Peyer's patch (tissue), 4 donors: ENCODE results near the gene PHF24. TPM values are rescaled to one million over a fixed set of nuclear protein-coding genes. Genes with fewer than 3 reads are reported as not detected.

Experiments
- DNase-seq, 3 donors: peaks; one replicate each; pipeline ENCODE4 v3.0.0-alpha.2; 2017 to 2019
- H3K27ac ChIP-seq, 4 donors: fragments of 200-600 bp; sonication (generic); one replicate each; pipeline ENCODE4 v1.5.1; 2016 to 2019
- H3K27me3 ChIP-seq, 2 donors: fragments of 200-600 bp; sonication (generic); one replicate each; pipeline ENCODE4 v1.5.1; 2019
- H3K36me3 ChIP-seq, 3 donors: fragments of 200-600 bp; sonication (generic); one replicate each; pipeline ENCODE4 v1.5.1; 2016 to 2019
- H3K4me1 ChIP-seq, 4 donors: fragments of 200-600 bp; sonication (generic); one replicate each; pipeline ENCODE4 v1.5.1; 2016 to 2019
- H3K4me3 ChIP-seq, 4 donors: fragments of 200-600 bp; sonication (generic); 1 replicate in 3 of 4; 2 replicates in 1 of 4; pipeline ENCODE4 v1.5.1; 2016 to 2019; ENCODE audit warnings: mild to moderate bottlenecking in 1 of 4
- H3K9me3 ChIP-seq, 4 donors: fragments of 200-600 bp; sonication (generic); one replicate each; pipeline ENCODE4 v1.5.1; 2016 to 2019; ENCODE audit warnings: mild to moderate bottlenecking in 1 of 4
- POLR2A ChIP-seq, 2 donors: fragments of 450-650 bp; IDR thresholded peaks; one replicate each; pipeline ENCODE4 v1.5.1; 2017; ENCODE audit warnings: antibody characterized with exemption in 2 of 2, mild to moderate bottlenecking in 2 of 2, moderate library complexity in 2 of 2
- total RNA-seq, 4 donors: library from RNA; depleted of rRNA; stranded (reverse); fragments of >200 nt; gene quantifications; one replicate each; pipeline ENCODE4 v1.1.0, GENCODE V29; 2016
- TF ChIP-seq, protein P1 (sequence below), 6 experiments: fragments of 450-650 bp in 4 of 6; fragments of 200-600 bp in 2 of 6; sonication (generic) in 1 of 6; IDR thresholded peaks; one replicate each; pipeline ENCODE4 v1.5.1; 2017 to 2019; ENCODE audit warnings: antibody characterized with exemption in 6 of 6, mild to moderate bottlenecking in 3 of 6, moderate library complexity in 1 of 6

PHF24 gene
- total RNA-seq, 4 donors from 2014 or later: 0.76 TPM; not detected in 3

DNA sequence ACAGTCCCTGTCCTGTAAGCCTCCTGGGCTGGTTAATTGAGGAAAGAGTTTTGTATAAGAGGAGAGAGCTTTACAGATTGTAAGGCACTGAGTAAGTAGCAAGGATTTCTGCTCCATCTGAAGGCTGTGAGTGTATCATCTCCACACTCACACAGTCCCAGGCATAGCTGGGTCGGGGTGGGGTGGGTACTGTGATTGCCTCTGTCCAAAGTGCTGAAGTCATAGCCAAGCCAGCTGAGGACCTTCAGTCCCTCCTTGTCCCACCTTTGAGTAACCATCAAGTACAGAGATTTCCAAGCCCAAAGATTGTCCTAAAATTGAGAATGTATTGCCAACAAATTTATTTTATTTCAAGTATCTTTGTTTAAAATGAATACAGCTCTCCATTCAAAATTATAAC is 26.0 kb downstream of the PHF24 start:
- Histone ChIP-seq H3K9me3 (no peaks in the 10 kb centered on the region), H3K4me1 (peaks cover 0 to 20% (median 6%) of the 10 kb centered on the region in 4 donors), H3K36me3 (no peaks in the 10 kb centered on the region), H3K4me3 (no peak overlapping the region), H3K27ac (peak overlapping the region in 1 of 4 donors; percentile 65), H3K27me3 (no peaks in the 10 kb centered on the region)
- DNase-seq: no peak
- TF ChIP-seq, protein P1, sequence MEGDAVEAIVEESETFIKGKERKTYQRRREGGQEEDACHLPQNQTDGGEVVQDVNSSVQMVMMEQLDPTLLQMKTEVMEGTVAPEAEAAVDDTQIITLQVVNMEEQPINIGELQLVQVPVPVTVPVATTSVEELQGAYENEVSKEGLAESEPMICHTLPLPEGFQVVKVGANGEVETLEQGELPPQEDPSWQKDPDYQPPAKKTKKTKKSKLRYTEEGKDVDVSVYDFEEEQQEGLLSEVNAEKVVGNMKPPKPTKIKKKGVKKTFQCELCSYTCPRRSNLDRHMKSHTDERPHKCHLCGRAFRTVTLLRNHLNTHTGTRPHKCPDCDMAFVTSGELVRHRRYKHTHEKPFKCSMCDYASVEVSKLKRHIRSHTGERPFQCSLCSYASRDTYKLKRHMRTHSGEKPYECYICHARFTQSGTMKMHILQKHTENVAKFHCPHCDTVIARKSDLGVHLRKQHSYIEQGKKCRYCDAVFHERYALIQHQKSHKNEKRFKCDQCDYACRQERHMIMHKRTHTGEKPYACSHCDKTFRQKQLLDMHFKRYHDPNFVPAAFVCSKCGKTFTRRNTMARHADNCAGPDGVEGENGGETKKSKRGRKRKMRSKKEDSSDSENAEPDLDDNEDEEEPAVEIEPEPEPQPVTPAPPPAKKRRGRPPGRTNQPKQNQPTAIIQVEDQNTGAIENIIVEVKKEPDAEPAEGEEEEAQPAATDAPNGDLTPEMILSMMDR (IDR thresholded peaks at IDR 0.05): no peak
- TF ChIP-seq POLR2A (IDR thresholded peaks at IDR 0.05): no peak

DNA sequence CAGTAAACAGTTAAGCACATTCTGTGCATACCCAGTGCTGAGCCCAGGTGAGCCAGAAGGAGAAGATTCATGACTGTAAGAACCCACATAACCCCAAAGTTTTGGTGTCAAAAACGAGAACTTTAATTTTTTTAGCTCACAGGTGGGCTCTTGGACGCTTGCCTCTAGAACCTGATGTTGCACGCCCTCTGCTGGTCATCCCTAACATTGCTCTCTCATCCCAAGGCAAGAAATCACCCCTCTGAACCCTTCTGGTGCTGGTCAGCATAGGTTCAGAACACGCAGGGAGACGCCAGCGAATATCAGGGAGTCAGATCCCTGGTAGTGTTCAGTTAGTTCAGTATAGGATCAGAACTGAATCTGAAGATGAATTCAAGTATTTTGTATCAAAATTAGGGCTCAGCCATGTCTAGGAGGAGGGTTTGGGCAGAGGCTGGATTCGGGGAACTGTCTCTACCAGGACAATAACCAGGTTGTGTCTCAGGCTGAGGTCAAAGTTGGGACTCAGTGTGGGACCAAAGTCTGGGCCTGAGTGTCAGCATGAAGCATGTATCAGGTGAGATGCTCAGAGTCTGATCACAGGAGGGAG is 27.3 kb downstream of the PHF24 start:
- H3K9me3 ChIP-seq: no peaks in the 10 kb centered on the region
- no peak overlapping the region for H3K4me3 ChIP-seq
- peaks cover 0 to 23% (median 9%) of the 10 kb centered on the region in 4 donors for H3K4me1 ChIP-seq
- DNase-seq: peak in 2 of 3 donors; percentile 78 to 85
- no peak for TF ChIP-seq POLR2A (IDR thresholded peaks at IDR 0.05)
- TF ChIP-seq, protein P1 (IDR thresholded peaks at IDR 0.05): peak; percentile 63 to 81 (median 68)
- H3K27me3 ChIP-seq: no peaks in the 10 kb centered on the region
- H3K27ac ChIP-seq: no peak overlapping the region
- no peaks in the 10 kb centered on the region for H3K36me3 ChIP-seq

DNA sequence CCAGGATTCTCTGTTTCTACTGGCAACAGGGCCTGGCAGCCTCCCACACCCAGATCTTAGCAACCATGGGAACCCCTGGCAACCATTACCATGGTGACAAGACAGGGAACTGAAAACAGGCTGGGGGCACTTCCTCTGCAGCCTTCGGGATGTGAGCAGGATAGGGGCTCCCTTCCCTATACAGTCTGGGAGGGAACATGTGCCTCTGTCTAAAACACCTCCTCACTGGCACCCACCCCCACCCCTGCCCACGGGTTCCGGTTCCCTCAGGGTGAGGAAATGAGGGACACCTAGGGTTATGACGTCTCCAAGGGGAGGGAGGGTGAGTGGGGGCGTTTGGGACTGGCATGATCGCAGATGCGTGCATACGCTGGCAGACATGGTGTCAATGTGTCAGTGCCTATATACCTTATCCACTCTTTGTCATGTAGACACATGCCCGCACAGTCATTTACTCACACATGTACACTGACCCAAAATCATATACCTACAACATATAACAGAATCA is 28.5 kb downstream of the PHF24 start:
- Histone ChIP-seq H3K27me3 (no peaks in the 10 kb centered on the region), H3K4me3 (no peak overlapping the region), H3K9me3 (no peaks in the 10 kb centered on the region), H3K36me3 (no peaks in the 10 kb centered on the region), H3K27ac (peak overlapping the region in 1 of 4 donors; percentile 3), H3K4me1 (peaks cover 0 to 24% (median 12%) of the 10 kb centered on the region in 4 donors)
- no peak for TF ChIP-seq POLR2A (IDR thresholded peaks at IDR 0.05)
- TF ChIP-seq, protein P1 (IDR thresholded peaks at IDR 0.05): no peak
- DNase-seq: peak in 2 of 3 donors; percentile 62 to 68

DNA sequence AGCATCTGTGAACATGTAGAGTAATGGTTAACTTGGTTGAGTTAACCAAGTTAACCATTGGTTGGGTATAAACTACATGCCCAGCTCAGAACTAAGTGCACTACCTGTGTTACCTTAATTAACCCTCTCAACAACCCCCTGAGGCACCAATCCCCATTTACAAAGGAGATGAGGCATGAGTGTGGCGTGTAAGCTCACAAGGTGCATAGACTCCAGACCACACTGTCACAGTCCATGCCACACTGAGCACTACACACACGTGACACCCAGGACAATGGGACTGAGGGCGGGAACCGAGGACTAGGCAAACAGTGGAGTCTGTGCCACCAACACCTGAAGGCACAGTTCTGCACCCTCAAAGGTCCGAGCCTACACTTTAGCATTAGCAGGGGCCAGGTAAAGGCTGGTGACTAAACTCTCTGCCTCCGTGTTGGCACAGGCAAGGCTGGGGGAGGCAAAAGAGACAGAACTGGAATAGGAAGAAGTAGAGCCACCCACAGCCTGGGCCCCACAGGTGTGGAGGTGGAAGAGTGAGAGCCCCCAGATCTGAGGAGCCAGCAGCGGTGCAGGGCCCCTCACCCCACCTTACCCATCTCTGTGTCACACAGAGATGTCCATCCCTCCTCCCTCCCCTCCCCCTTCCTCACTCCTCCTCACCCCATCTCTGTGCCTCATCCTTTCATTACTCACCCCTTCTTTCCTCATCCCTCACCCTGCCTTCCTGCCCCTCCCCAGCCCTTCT is 29.2 kb downstream of the PHF24 start:
- Histone ChIP-seq H3K4me1 (peaks cover 0 to 24% (median 14%) of the 10 kb centered on the region in 4 donors), H3K4me3 (no peak overlapping the region), H3K9me3 (no peaks in the 10 kb centered on the region), H3K27me3 (no peaks in the 10 kb centered on the region), H3K27ac (peak overlapping the region in 1 of 4 donors; percentile 25), H3K36me3 (no peaks in the 10 kb centered on the region)
- no peak for DNase-seq
- no peak for TF ChIP-seq POLR2A (IDR thresholded peaks at IDR 0.05)
- TF ChIP-seq, protein P1 (IDR thresholded peaks at IDR 0.05): no peak

DNA sequence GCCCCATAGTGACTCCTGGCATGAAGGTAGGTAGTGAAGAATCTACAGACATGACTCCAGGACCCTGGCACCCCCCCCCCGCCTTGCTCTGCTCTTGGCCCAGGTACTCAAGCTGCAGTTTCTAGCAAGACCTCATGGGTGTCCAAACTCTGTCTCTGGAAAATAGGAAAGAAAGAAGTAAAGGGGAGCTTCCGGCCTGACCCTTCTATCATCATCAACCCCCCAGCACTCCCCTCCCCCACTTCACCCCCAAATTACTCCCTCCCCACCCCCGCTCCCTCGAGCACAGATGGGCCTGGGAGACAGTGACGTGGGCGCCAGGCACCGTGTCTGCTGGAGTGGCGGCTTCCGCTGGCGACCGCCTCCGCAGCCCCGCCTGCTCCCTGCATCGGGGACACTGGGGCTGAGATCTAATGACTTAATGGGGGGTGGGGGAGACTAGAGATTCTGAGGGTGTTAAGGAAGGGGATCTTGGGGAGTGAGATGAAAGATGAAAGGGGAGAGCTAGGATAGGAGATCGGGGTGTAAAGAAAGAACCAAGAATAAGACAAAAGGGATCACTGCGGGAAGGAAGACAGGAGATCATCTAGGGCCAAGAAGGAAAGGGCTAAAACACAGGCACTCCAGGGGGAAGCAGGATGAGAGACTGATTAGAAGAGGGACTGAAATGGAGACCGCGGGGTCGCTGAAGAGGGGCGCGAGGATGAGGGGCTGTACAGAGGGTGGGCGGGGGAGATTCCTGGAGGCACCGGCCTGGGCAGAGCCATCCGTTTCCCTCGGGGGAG is 30.3 kb downstream of the PHF24 start:
- Histone ChIP-seq H3K4me3 (peak overlapping the region; percentile 67 to 89 (median 80)), H3K27me3 (no peaks in the 10 kb centered on the region), H3K4me1 (peaks cover 0 to 24% (median 17%) of the 10 kb centered on the region in 4 donors), H3K36me3 (no peaks in the 10 kb centered on the region), H3K9me3 (no peaks in the 10 kb centered on the region), H3K27ac (peak overlapping the region; percentile 56 to 91 (median 72))
- TF ChIP-seq, protein P1 (IDR thresholded peaks at IDR 0.05): no peak
- no peak for TF ChIP-seq POLR2A (IDR thresholded peaks at IDR 0.05)
- peak in 2 of 3 donors; percentile 48 to 65 for DNase-seq
